ENCODE measurements around the gene YTHDF2. TPM values are rescaled to one million over a fixed set of nuclear protein-coding genes. Genes with fewer than 3 reads are reported as not detected.

YTHDF2 gene
- total RNA-seq, 1 donor from 2014 or later, result 97.5 TPM

DNA sequence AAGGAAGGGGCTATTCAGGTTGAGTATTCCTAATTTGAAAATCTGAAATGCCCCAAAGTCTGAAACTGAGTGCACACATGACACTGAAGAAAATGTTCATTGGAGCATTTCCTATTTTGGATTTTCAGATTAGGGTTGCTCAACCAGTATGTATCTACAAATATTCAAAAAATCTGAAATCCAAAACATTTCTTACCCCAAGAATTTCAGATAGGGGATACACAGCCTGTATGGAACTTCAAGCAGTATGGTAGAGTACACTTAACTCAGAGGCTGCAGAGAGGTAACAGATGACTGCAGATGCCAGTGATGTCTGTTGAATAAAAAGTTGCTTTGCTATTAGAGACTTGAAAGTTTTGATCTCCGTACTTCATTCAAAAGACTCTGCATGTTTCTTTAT is 19.0 kb downstream of the YTHDF2 start:
- Histone ChIP-seq H3K79me2 (ENCODE audit: insufficient read depth, low read length) (peaks cover 100% of the 10 kb centered on the region), H3K9me3 (ENCODE audit: insufficient read depth, low read depth, low read length) (no peaks in the 10 kb centered on the region), H3K4me1 (ENCODE audit: insufficient read depth, low read length) (peaks cover 19% of the 10 kb centered on the region), H3K36me3 (ENCODE audit: insufficient read depth, low read length) (peaks cover 3% of the 10 kb centered on the region), H3K27me3 (ENCODE audit: insufficient read depth, low read length) (no peaks in the 10 kb centered on the region), H2AFZ (ENCODE audit: low read depth, low read length) (no peak overlapping the region), H3K27ac (ENCODE audit: low read depth, low read length) (no peak overlapping the region), H3K4me2 (ENCODE audit: low read length) (no peak overlapping the region), H4K20me1 (ENCODE audit: insufficient read depth, low read length) (peaks cover 100% of the 10 kb centered on the region), H3K4me3 (ENCODE audit: insufficient read depth, low read depth, low read length) (no peak overlapping the region), H3K9ac (ENCODE audit: low read length) (no peak overlapping the region)
- Mint-ChIP-seq H3K9me3 (ENCODE audit: unreplicated experiment) (no peaks in the 10 kb centered on the region), H3K4me1 (ENCODE audit: low read depth, unreplicated experiment) (peaks cover 12% of the 10 kb centered on the region), H3K36me3 (ENCODE audit: low read depth, unreplicated experiment) (peaks cover 6% of the 10 kb centered on the region), H3K27ac (ENCODE audit: unreplicated experiment) (no peak overlapping the region), H3K4me3 (ENCODE audit: unreplicated experiment) (no peak overlapping the region), H3K27me3 (ENCODE audit: low read depth, unreplicated experiment) (no peaks in the 10 kb centered on the region)
- FAIRE-seq (no peak), DNase-seq (ENCODE audit: low read depth) (peak; percentile 31)
- TF ChIP-seq, protein P1, sequence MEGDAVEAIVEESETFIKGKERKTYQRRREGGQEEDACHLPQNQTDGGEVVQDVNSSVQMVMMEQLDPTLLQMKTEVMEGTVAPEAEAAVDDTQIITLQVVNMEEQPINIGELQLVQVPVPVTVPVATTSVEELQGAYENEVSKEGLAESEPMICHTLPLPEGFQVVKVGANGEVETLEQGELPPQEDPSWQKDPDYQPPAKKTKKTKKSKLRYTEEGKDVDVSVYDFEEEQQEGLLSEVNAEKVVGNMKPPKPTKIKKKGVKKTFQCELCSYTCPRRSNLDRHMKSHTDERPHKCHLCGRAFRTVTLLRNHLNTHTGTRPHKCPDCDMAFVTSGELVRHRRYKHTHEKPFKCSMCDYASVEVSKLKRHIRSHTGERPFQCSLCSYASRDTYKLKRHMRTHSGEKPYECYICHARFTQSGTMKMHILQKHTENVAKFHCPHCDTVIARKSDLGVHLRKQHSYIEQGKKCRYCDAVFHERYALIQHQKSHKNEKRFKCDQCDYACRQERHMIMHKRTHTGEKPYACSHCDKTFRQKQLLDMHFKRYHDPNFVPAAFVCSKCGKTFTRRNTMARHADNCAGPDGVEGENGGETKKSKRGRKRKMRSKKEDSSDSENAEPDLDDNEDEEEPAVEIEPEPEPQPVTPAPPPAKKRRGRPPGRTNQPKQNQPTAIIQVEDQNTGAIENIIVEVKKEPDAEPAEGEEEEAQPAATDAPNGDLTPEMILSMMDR (IDR thresholded peaks at IDR 0.05; ENCODE audit: insufficient read depth, low read depth, low read length), result no peak
- no peak for TF ChIP-seq EZH2 (IDR thresholded peaks at IDR 0.05; ENCODE audit: insufficient read depth, low read length)

DNA sequence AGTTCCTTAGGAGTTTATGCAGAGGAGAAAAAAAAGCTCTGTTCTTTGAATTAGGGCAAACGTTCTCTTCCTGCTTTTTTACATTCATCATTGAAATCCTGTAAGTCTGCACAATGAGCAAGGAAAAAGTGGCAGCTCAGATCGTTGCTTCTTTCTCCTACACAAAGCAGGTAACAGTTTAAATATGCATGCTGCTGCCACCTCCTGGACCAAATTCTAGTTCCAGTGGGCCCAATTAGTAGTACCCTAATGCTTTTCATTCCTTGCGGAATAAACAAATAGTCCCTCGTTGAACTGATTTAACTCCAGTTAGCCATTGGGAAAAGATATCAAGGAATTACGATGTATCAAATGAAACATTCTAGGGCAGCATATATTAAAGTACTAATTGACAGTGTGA is 20.1 kb downstream of the YTHDF2 start:
- H3K4me3 Mint-ChIP-seq (ENCODE audit: unreplicated experiment), result no peak overlapping the region
- Histone ChIP-seq H4K20me1 (ENCODE audit: insufficient read depth, low read length) (peaks cover 100% of the 10 kb centered on the region), H3K9me3 (ENCODE audit: insufficient read depth, low read depth, low read length) (no peaks in the 10 kb centered on the region), H3K4me3 (ENCODE audit: insufficient read depth, low read depth, low read length) (no peak overlapping the region), H3K27me3 (ENCODE audit: insufficient read depth, low read length) (no peaks in the 10 kb centered on the region), H3K4me1 (ENCODE audit: insufficient read depth, low read length) (peaks cover 10% of the 10 kb centered on the region), H3K9ac (ENCODE audit: low read length) (no peak overlapping the region), H3K27ac (ENCODE audit: low read depth, low read length) (no peak overlapping the region), H3K36me3 (ENCODE audit: insufficient read depth, low read length) (peaks cover 5% of the 10 kb centered on the region), H2AFZ (ENCODE audit: low read depth, low read length) (no peak overlapping the region), H3K4me2 (ENCODE audit: low read length) (peak overlapping the region; percentile 3), H3K79me2 (ENCODE audit: insufficient read depth, low read length) (peaks cover 100% of the 10 kb centered on the region)
- no peaks in the 10 kb centered on the region for H3K9me3 Mint-ChIP-seq (ENCODE audit: unreplicated experiment)
- H3K27ac Mint-ChIP-seq (ENCODE audit: unreplicated experiment), result no peak overlapping the region
- TF ChIP-seq EZH2 (IDR thresholded peaks at IDR 0.05; ENCODE audit: insufficient read depth, low read length), result no peak
- TF ChIP-seq, protein P1 (IDR thresholded peaks at IDR 0.05; ENCODE audit: insufficient read depth, low read depth, low read length), result peak; percentile 19
- H3K36me3 Mint-ChIP-seq (ENCODE audit: low read depth, unreplicated experiment), result peaks cover 5% of the 10 kb centered on the region
- no peaks in the 10 kb centered on the region for H3K27me3 Mint-ChIP-seq (ENCODE audit: low read depth, unreplicated experiment)
- H3K4me1 Mint-ChIP-seq (ENCODE audit: low read depth, unreplicated experiment), result peaks cover 7% of the 10 kb centered on the region
- no peak for FAIRE-seq
- peak; percentile 8 for DNase-seq (ENCODE audit: low read depth)

DNA sequence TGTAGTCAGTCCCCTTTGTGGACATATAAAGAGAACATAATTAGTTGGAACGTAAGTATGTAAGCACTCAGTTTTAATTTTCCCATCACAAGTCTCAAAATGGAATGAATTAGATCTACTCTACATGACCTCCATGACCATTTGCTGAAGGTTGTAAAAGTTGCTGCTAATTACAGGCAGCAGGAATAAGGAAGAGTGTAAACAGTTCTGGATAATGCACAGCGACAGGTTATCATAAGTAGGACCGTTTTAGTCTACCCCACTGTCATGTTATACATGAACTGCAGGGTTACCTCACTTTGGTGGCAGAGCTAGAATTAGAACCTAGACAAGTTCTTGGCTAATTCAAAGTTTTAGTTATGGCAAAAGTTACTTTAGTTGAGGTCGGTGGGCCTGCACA is 21.7 kb downstream of the YTHDF2 start:
- no peak overlapping the region for H3K9ac ChIP-seq (ENCODE audit: low read length)
- no peak overlapping the region for H3K4me2 ChIP-seq (ENCODE audit: low read length)
- no peaks in the 10 kb centered on the region for H3K9me3 ChIP-seq (ENCODE audit: insufficient read depth, low read depth, low read length)
- no peak for DNase-seq (ENCODE audit: low read depth)
- Mint-ChIP-seq H3K27me3 (ENCODE audit: low read depth, unreplicated experiment) (no peaks in the 10 kb centered on the region), H3K4me1 (ENCODE audit: low read depth, unreplicated experiment) (peaks cover 6% of the 10 kb centered on the region), H3K27ac (ENCODE audit: unreplicated experiment) (no peak overlapping the region), H3K9me3 (ENCODE audit: unreplicated experiment) (no peaks in the 10 kb centered on the region), H3K4me3 (ENCODE audit: unreplicated experiment) (no peak overlapping the region), H3K36me3 (ENCODE audit: low read depth, unreplicated experiment) (peaks cover 5% of the 10 kb centered on the region)
- TF ChIP-seq EZH2 (IDR thresholded peaks at IDR 0.05; ENCODE audit: insufficient read depth, low read length), result no peak
- TF ChIP-seq, protein P1 (IDR thresholded peaks at IDR 0.05; ENCODE audit: insufficient read depth, low read depth, low read length), result no peak
- peaks cover 98% of the 10 kb centered on the region for H4K20me1 ChIP-seq (ENCODE audit: insufficient read depth, low read length)
- peaks cover 7% of the 10 kb centered on the region for H3K36me3 ChIP-seq (ENCODE audit: insufficient read depth, low read length)
- no peak overlapping the region for H3K4me3 ChIP-seq (ENCODE audit: insufficient read depth, low read depth, low read length)
- no peak overlapping the region for H3K27ac ChIP-seq (ENCODE audit: low read depth, low read length)
- no peak overlapping the region for H2AFZ ChIP-seq (ENCODE audit: low read depth, low read length)
- peaks cover 100% of the 10 kb centered on the region for H3K79me2 ChIP-seq (ENCODE audit: insufficient read depth, low read length)
- no peak for FAIRE-seq
- H3K27me3 ChIP-seq (ENCODE audit: insufficient read depth, low read length), result no peaks in the 10 kb centered on the region
- peaks cover 9% of the 10 kb centered on the region for H3K4me1 ChIP-seq (ENCODE audit: insufficient read depth, low read length)
